GM23338 (cell line): ENCODE results near the gene CRYBG1. TPM values are rescaled to one million over a fixed set of nuclear protein-coding genes. Genes with fewer than 3 reads are reported as not detected.

ENCODE experiments used
- ATAC-seq: fragments of 200-7000 bp; cut with Tn5 transposase; 3 replicates; pipeline ENCODE4 v1.9.1; 2020
- DNase-seq: peaks from one replicate; pipeline ENCODE4 v3.0.0-alpha.2; 2015; ENCODE audit warnings: low spot score
- H2AFZ ChIP-seq: fragments of 200-600 bp; sonication (generic); 2 replicates; pipeline ENCODE4 v1.8.0; 2016; ENCODE audit warnings: antibody characterized with exemption, mild to moderate bottlenecking, moderate library complexity
- H3F3A ChIP-seq: fragments of 200-600 bp; sonication (generic); replicated peaks from 2 replicates; pipeline ENCODE4 v1.8.0; 2017; ENCODE audit warnings: antibody characterized with exemption, mixed run types, low read depth
- H3K27ac ChIP-seq: fragments of 200-600 bp; sonication (generic); 2 replicates; pipeline ENCODE4 v1.6.1; 2016; ENCODE audit warnings: low read depth
- H3K27me3 ChIP-seq: fragments of 200-600 bp; sonication (generic); 2 replicates; pipeline ENCODE4 v1.8.0; 2016; ENCODE audit warnings: mild to moderate bottlenecking, mixed run types, moderate library complexity; ENCODE audit not compliant: insufficient read depth
- H3K36me3 ChIP-seq: fragments of 200-600 bp; sonication (generic); 2 replicates; pipeline ENCODE4 v1.8.0; 2016; ENCODE audit warnings: mild to moderate bottlenecking; ENCODE audit not compliant: insufficient read depth
- H3K4me1 ChIP-seq: fragments of 200-600 bp; sonication (generic); 2 replicates; pipeline ENCODE4 v1.8.0; 2016; ENCODE audit warnings: mild to moderate bottlenecking, moderate library complexity; ENCODE audit not compliant: insufficient read depth
- H3K4me2 ChIP-seq: fragments of 200-600 bp; sonication (generic); 2 replicates; pipeline ENCODE4 v1.7.1; 2017; ENCODE audit warnings: mixed run types
- H3K4me3 ChIP-seq: fragments of 200-600 bp; sonication (generic); 2 replicates; pipeline ENCODE4 v1.6.1; 2016; ENCODE audit warnings: mixed run types
- H3K79me2 ChIP-seq: fragments of 200-600 bp; sonication (generic); replicated peaks from 2 replicates; pipeline ENCODE4 v1.8.0; 2017; ENCODE audit warnings: mild to moderate bottlenecking; ENCODE audit not compliant: insufficient read depth
- H3K9me2 ChIP-seq: fragments of 200-600 bp; sonication (generic); 2 replicates; pipeline ENCODE4 v1.8.0; 2017; ENCODE audit not compliant: insufficient read depth
- H4K20me1 ChIP-seq: fragments of 200-600 bp; sonication (generic); replicated peaks from 2 replicates; pipeline ENCODE4 v1.8.0; 2017; ENCODE audit warnings: mild to moderate bottlenecking; ENCODE audit not compliant: insufficient read depth
- H3K27ac Mint-ChIP-seq: 2 replicates; pipeline ENCODE4 v1.8.0; 2020; ENCODE audit warnings: inconsistent platforms, mild to moderate bottlenecking, moderate library complexity, mixed read lengths
- H3K27me3 Mint-ChIP-seq: 3 replicates; pipeline ENCODE4 v1.8.0; 2022; ENCODE audit warnings: low read depth, mild to moderate bottlenecking, moderate library complexity, mixed read lengths, inconsistent platforms; ENCODE audit not compliant: insufficient read depth, poor library complexity
- H3K36me3 Mint-ChIP-seq: 3 replicates; pipeline ENCODE4 v1.8.0; 2021; ENCODE audit warnings: low read depth, mild to moderate bottlenecking, inconsistent platforms, moderate library complexity, mixed read lengths
- H3K4me1 Mint-ChIP-seq: 3 replicates; pipeline ENCODE4 v1.8.0; 2020; ENCODE audit warnings: mild to moderate bottlenecking, inconsistent platforms, mixed read lengths
- H3K4me3 Mint-ChIP-seq: 3 replicates; pipeline ENCODE4 v1.8.0; 2021; ENCODE audit warnings: moderate library complexity, mild to moderate bottlenecking, inconsistent platforms, mixed read lengths
- H3K9me3 Mint-ChIP-seq: 3 replicates; pipeline ENCODE4 v1.8.0; 2020; ENCODE audit warnings: moderate library complexity, mild to moderate bottlenecking, inconsistent platforms, mixed read lengths
- CREB1 ChIP-seq: fragments of 250-450 bp; sonication (Bioruptor Pico); IDR thresholded peaks from 2 replicates; pipeline ENCODE4 v1.5.0; 2020; ENCODE audit warnings: low read depth, mild to moderate bottlenecking, moderate library complexity
- EZH2phosphoT487 ChIP-seq: fragments of 200-600 bp; sonication (generic); IDR thresholded peaks from one replicate; pipeline ENCODE4 v1.8.1; 2018; ENCODE audit warnings: antibody characterized with exemption; ENCODE audit not compliant: unreplicated experiment
- NANOG ChIP-seq: IDR thresholded peaks from 2 replicates; pipeline ENCODE4 v1.6.1; 2016; ENCODE audit warnings: antibody characterized with exemption, borderline replicate concordance
- REST ChIP-seq: IDR thresholded peaks from one replicate; pipeline ENCODE4 v1.6.1; 2018; ENCODE audit warnings: antibody characterized with exemption; ENCODE audit not compliant: unreplicated experiment
- ZNF114 ChIP-seq: fragments of 250-450 bp; sonication (Bioruptor Pico); IDR thresholded peaks from 2 replicates; pipeline ENCODE4 v1.5.0; 2020; ENCODE audit warnings: mild to moderate bottlenecking, moderate library complexity
- ZNF331 ChIP-seq: fragments of 250-450 bp; sonication (Bioruptor Pico); IDR thresholded peaks from 2 replicates; pipeline ENCODE4 v1.5.0; 2020; ENCODE audit warnings: low read depth, mild to moderate bottlenecking, moderate library complexity
- polyA plus RNA-seq: library from polyadenylated mRNA; unstranded; fragments of >200 nt; fragmentation: Nextera tagmentation; extraction: Ambion mirVana; gene quantifications from 2 replicates; pipeline ENCODE4 v1.2.1, GENCODE V29; 2016
- total RNA-seq: library from RNA; depleted of rRNA; stranded (reverse); fragments of >200 nt; shearing (Covaris generic); gene quantifications from 2 replicates; pipeline ENCODE4 v1.2.3, GENCODE V29; 2014
- TF ChIP-seq, protein P1 (sequence below), 2 experiments: fragments of 200-600 bp in 1 of 2; sonication (generic) in 1 of 2; conservative IDR thresholded peaks; 2 replicates each; pipeline versions ENCODE4 v1.5.1 to v1.6.1; 2016 to 2017; ENCODE audit warnings: antibody characterized with exemption in 2 of 2, low read depth in 2 of 2, mild to moderate bottlenecking in 2 of 2, moderate library complexity in 1 of 2

CRYBG1 gene
- total and polyA plus RNA-seq, 2 experiments from 2014 or later = 3.7 to 17.2 TPM

GRCh38 chr6:106520711-106521401, 160.3 kb downstream of the CRYBG1 start (continued):
- no peak for TF ChIP-seq REST
- no peak for TF ChIP-seq ZNF331 (CRISPR knock-in tag)
- TF ChIP-seq EZH2phosphoT487 = no peak

DNA sequence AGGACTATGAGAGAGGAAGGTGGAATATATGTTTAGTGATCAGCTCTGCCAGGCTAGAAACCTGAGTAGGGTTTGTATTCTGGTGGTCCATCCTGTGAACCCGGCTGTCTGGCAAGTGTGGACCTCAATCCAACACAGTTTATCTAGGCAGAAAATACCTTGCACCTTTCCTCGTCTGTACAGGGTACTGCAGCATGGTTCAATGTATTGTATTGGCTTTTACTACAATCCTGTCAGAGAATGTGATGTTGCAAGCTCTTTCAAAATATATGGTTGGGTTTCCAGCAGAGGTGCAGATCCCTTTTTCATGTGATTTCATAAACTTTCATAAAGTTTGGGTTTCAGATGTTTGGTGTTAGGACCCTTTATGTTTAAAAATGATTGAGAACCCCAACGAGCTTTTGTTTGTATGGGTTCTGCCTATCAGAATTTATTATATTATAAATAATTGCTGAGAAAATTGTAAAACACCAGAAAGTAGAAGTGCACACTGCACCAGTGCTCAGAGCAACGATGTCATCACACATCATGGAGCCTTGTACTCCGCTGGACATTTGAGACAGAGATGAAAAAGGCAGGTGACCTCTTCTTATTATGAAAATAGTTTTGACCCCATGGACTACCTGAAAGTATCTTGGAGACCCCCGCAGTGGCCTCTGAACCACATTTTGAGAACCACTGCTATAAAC, 162.2 kb downstream of the CRYBG1 start:
- no peak overlapping the region for H3K4me2 ChIP-seq
- H3K27ac Mint-ChIP-seq = no peak overlapping the region
- DNase-seq = no peak

More for the DNA sequence above, 162.2 kb downstream of the CRYBG1 start:
- H3K79me2 ChIP-seq = no peaks in the 10 kb centered on the region
- no peak overlapping the region for H3K4me3 ChIP-seq
- no peaks in the 10 kb centered on the region for H3K27me3 Mint-ChIP-seq
- H3K27me3 ChIP-seq = no peaks in the 10 kb centered on the region
- peaks cover 1% of the 10 kb centered on the region; the same call in 2 of the 3 replicates for H3K4me1 Mint-ChIP-seq
- no peaks in the 10 kb centered on the region for H3K4me1 ChIP-seq
- H4K20me1 ChIP-seq = no peaks in the 10 kb centered on the region
- H3K36me3 Mint-ChIP-seq = no peaks in the 10 kb centered on the region
- no peak overlapping the region for H2AFZ ChIP-seq
- no peak for ATAC-seq
- H3K9me2 ChIP-seq = no peaks in the 10 kb centered on the region
- no peaks in the 10 kb centered on the region for H3K9me3 Mint-ChIP-seq
- H3F3A ChIP-seq = no peaks in the 10 kb centered on the region
- H3K27ac ChIP-seq = no peak overlapping the region
- TF ChIP-seq EZH2phosphoT487 = no peak
- no peak for TF ChIP-seq NANOG
- TF ChIP-seq ZNF114 (CRISPR knock-in tag) = no peak
- no peak for TF ChIP-seq REST
- TF ChIP-seq, protein P1, sequence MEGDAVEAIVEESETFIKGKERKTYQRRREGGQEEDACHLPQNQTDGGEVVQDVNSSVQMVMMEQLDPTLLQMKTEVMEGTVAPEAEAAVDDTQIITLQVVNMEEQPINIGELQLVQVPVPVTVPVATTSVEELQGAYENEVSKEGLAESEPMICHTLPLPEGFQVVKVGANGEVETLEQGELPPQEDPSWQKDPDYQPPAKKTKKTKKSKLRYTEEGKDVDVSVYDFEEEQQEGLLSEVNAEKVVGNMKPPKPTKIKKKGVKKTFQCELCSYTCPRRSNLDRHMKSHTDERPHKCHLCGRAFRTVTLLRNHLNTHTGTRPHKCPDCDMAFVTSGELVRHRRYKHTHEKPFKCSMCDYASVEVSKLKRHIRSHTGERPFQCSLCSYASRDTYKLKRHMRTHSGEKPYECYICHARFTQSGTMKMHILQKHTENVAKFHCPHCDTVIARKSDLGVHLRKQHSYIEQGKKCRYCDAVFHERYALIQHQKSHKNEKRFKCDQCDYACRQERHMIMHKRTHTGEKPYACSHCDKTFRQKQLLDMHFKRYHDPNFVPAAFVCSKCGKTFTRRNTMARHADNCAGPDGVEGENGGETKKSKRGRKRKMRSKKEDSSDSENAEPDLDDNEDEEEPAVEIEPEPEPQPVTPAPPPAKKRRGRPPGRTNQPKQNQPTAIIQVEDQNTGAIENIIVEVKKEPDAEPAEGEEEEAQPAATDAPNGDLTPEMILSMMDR (conservative IDR thresholded peaks at IDR 0.05; ENCODE audit: low read depth in 2 of 2) = no peak
- no peak for TF ChIP-seq CREB1 (CRISPR knock-in tag)
- TF ChIP-seq ZNF331 (CRISPR knock-in tag) = no peak
- no peaks in the 10 kb centered on the region for H3K36me3 ChIP-seq
- no peak overlapping the region for H3K4me3 Mint-ChIP-seq
